Endodermal cell (in vitro differentiated cells): Measurements from ENCODE around the gene CCK. TPM values are rescaled to one million over a fixed set of nuclear protein-coding genes. Genes with fewer than 3 reads are reported as not detected.
A peak's percentile ranks its signal among the peaks of the same experiment; 100 is the strongest.

ENCODE experiments used
- DNase-seq: peaks from one replicate; pipeline ENCODE4 v3.0.0-alpha.2; 2017
- H3K27ac ChIP-seq: 2 replicates; pipeline ENCODE4 v1.5.1; 2013; ENCODE audit warnings: mild to moderate bottlenecking, low read depth, low read length, moderate library complexity
- H3K27me3 ChIP-seq: 2 replicates; pipeline ENCODE4 v1.6.1; 2013; ENCODE audit warnings: mild to moderate bottlenecking, low read length, moderate library complexity; ENCODE audit not compliant: insufficient read depth, control insufficient read depth, poor library complexity, severe bottlenecking
- H3K36me3 ChIP-seq: 2 replicates; pipeline ENCODE4 v1.7.0; 2013; ENCODE audit warnings: mild to moderate bottlenecking, low read length, moderate library complexity; ENCODE audit not compliant: control insufficient read depth, insufficient read depth
- H3K4me1 ChIP-seq: one replicate; pipeline ENCODE4 v1.7.0; 2013; ENCODE audit warnings: low read length; ENCODE audit not compliant: control insufficient read depth, insufficient read depth
- H3K4me3 ChIP-seq: 2 replicates; pipeline ENCODE4 v1.5.1; 2013; ENCODE audit warnings: mild to moderate bottlenecking, low read length, moderate library complexity
- H3K9ac ChIP-seq: 2 replicates; pipeline ENCODE4 v1.6.1; 2013; ENCODE audit warnings: mild to moderate bottlenecking, low read length, moderate library complexity; ENCODE audit not compliant: poor library complexity, severe bottlenecking; ENCODE audit errors: extremely low read depth
- H3K9me3 ChIP-seq: 2 replicates; pipeline ENCODE4 v1.6.1; 2013; ENCODE audit warnings: mild to moderate bottlenecking, low read length, moderate library complexity; ENCODE audit not compliant: control insufficient read depth
- H3K27ac Mint-ChIP-seq: 2 replicates; pipeline ENCODE4 v1.8.0; 2020; ENCODE audit warnings: mixed read lengths
- H3K27me3 Mint-ChIP-seq: 2 replicates; pipeline ENCODE4 v1.8.0; 2021; ENCODE audit warnings: mild to moderate bottlenecking, mixed read lengths; ENCODE audit not compliant: insufficient read depth
- H3K36me3 Mint-ChIP-seq: 2 replicates; pipeline ENCODE4 v1.8.0; 2020; ENCODE audit warnings: low read depth, mixed read lengths
- H3K4me1 Mint-ChIP-seq: 2 replicates; pipeline ENCODE4 v1.8.0; 2020; ENCODE audit warnings: mixed read lengths
- H3K4me3 Mint-ChIP-seq: 2 replicates; pipeline ENCODE4 v1.8.0; 2020; ENCODE audit warnings: mild to moderate bottlenecking, moderate library complexity, mixed read lengths
- H3K9me3 Mint-ChIP-seq: 2 replicates; pipeline ENCODE4 v1.8.0; 2020; ENCODE audit warnings: mild to moderate bottlenecking, mixed read lengths
- WGBS, 2 experiments: methylation state at CpG; one replicate each; pipeline versions ENCODE4 v1.1.5 to v1.1.7; 2013; ENCODE audit warnings: missing lambda C conversion rate in 2 of 2, mixed read lengths in 1 of 2; ENCODE audit not compliant: insufficient coverage in 1 of 2, insufficient read length in 1 of 2; 5-methylcytosine and 5-hydroxymethylcytosine counted together
- total RNA-seq, 2 donors: library from RNA; stranded (reverse); fragmentation: NEBNext Ultra II Directional in 1 of 2; extraction: Animal tissue kit (Norgen Biotek cat#: 25700) in 1 of 2; gene quantifications; 2 replicates in 1 of 2; 3 replicates in 1 of 2; pipeline ENCODE4 v1.2.1, GENCODE V29; 2021
- TF ChIP-seq, protein P1 (sequence below): fragments of 200-600 bp; sonication (generic); conservative IDR thresholded peaks from 2 replicates; pipeline ENCODE4 v1.5.0; 2021; ENCODE audit warnings: antibody characterized with exemption, mild to moderate bottlenecking

Gene CCK
- total RNA-seq, 2 donors from 2014 or later, result 0.64 to 0.97 TPM

DNA sequence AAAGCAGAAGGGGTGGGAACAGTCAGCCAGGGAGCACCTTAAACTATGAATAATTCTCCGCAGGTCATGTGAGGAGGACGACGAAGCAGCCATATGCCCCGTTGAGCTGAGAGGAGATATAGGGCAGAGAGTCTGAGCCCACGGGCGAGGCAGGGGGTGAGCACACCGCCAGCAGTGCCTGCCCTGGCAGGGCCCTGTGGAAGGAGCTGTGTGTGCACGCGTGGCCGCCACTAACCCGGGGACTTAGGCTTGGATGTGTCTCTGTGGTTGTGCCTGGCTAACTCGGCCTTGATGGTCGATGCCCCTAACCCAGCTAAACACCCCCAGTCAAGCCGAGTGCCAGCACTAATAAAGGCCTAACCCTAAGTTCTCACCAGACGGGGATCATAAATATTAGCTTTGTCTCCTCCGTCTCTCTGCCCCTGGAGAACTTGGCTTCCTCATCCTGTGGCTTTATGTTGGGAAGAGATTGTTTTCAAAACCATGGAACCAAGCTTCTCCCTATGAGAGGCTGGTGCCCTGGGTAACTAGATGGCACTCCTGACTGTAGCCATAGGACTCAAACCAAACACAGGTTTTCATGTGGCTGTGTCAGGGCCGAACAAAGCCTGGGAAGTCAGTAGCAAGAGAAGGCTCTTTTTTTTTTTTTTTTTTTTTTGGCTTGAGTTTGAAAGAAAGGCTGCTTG lies 45.4 kb downstream of the CCK start:
- Histone ChIP-seq H3K27me3 (no peaks in the 10 kb centered on the region), H3K4me1 (no peaks in the 10 kb centered on the region), H3K4me3 (no peak overlapping the region), H3K9me3 (no peaks in the 10 kb centered on the region), H3K27ac (no peak overlapping the region), H3K36me3 (peaks cover 34% of the 10 kb centered on the region), H3K9ac (no peak overlapping the region)
- Mint-ChIP-seq H3K4me3 (no peak overlapping the region), H3K36me3 (peaks cover 28% of the 10 kb centered on the region), H3K27me3 (no peaks in the 10 kb centered on the region), H3K4me1 (no peaks in the 10 kb centered on the region), H3K27ac (peak overlapping the region; percentile 61), H3K9me3 (no peaks in the 10 kb centered on the region)
- 94 to 96% methylated on average over 12 to 17 of the region's 17 CpGs for WGBS, 2 experiments
- peak; percentile 20 for DNase-seq
- TF ChIP-seq, protein P1, sequence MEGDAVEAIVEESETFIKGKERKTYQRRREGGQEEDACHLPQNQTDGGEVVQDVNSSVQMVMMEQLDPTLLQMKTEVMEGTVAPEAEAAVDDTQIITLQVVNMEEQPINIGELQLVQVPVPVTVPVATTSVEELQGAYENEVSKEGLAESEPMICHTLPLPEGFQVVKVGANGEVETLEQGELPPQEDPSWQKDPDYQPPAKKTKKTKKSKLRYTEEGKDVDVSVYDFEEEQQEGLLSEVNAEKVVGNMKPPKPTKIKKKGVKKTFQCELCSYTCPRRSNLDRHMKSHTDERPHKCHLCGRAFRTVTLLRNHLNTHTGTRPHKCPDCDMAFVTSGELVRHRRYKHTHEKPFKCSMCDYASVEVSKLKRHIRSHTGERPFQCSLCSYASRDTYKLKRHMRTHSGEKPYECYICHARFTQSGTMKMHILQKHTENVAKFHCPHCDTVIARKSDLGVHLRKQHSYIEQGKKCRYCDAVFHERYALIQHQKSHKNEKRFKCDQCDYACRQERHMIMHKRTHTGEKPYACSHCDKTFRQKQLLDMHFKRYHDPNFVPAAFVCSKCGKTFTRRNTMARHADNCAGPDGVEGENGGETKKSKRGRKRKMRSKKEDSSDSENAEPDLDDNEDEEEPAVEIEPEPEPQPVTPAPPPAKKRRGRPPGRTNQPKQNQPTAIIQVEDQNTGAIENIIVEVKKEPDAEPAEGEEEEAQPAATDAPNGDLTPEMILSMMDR, result no peak

DNA sequence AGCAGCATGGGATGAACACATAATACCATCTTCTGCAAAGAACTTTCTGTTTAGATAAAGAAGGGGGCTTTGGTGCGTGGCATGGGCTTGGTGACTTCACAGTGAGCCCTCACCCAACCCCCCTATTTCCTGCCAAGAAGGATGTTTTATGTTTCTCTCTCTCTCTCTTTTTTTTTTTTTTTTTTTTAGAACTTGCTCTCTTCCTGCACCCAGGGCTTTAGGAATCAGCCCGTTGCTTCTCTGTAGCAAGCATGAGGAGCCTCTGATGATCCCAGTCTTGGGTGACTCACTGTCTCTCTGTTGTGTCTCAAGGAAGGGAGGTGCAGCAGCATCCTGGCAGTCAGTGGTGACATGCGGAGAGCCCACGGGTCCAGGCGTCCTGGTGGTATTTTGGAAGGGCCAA lies 49.1 kb downstream of the CCK start:
- no peak overlapping the region for H3K27ac Mint-ChIP-seq
- Histone ChIP-seq H3K27me3 (no peaks in the 10 kb centered on the region), H3K9ac (no peak overlapping the region), H3K4me3 (no peak overlapping the region), H3K9me3 (no peaks in the 10 kb centered on the region), H3K4me1 (no peaks in the 10 kb centered on the region), H3K27ac (no peak overlapping the region), H3K36me3 (peaks cover 17% of the 10 kb centered on the region)
- H3K36me3 Mint-ChIP-seq, result peaks cover 33% of the 10 kb centered on the region
- H3K4me3 Mint-ChIP-seq, result no peak overlapping the region
- TF ChIP-seq, protein P1, result no peak
- H3K4me1 Mint-ChIP-seq, result no peaks in the 10 kb centered on the region
- no peak for DNase-seq
- WGBS, 2 experiments, result 84 to 86% methylated on average over 4 to 5 of the region's 5 CpGs
- no peaks in the 10 kb centered on the region for H3K9me3 Mint-ChIP-seq
- H3K27me3 Mint-ChIP-seq, result no peaks in the 10 kb centered on the region

DNA sequence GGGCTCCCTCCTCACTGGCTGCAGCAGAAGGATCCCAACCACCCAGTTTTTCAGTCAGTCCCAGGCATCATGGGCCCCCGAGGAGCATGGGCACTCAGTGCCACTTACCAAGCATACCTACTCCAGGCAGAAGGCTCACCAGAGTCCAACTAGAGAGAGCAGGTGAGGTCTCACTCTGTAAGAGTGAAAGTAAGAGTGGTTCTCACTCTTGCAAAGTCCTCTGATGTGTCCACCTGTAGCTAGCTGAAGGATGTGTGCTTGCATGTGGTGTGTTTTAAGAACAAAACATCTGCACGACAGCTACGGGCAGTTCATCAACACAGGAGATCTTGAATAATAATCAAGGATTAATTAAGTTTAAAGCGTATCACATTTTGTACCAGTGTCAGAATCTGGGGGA lies 49.7 kb downstream of the CCK start:
- 95 to 100% methylated on average over 4 of the region's 4 CpGs for WGBS, 2 experiments
- Mint-ChIP-seq H3K4me1 (no peaks in the 10 kb centered on the region), H3K4me3 (no peak overlapping the region)

More for the DNA sequence above, 49.7 kb downstream of the CCK start:
- no peak overlapping the region for H3K4me3 ChIP-seq
- peaks cover 35% of the 10 kb centered on the region for H3K36me3 Mint-ChIP-seq
- TF ChIP-seq, protein P1, result no peak
- H3K27me3 Mint-ChIP-seq, result no peaks in the 10 kb centered on the region
- no peak overlapping the region for H3K27ac ChIP-seq
- no peaks in the 10 kb centered on the region for H3K4me1 ChIP-seq
- H3K36me3 ChIP-seq, result peaks cover 22% of the 10 kb centered on the region
- DNase-seq, result no peak
- H3K27me3 ChIP-seq, result no peaks in the 10 kb centered on the region
- H3K9me3 ChIP-seq, result no peaks in the 10 kb centered on the region
- no peak overlapping the region for H3K9ac ChIP-seq
- no peaks in the 10 kb centered on the region for H3K9me3 Mint-ChIP-seq
- H3K27ac Mint-ChIP-seq, result no peak overlapping the region
